Liver (tissue), 9 donors: Measurements from ENCODE around the gene RUFY4. TPM values are rescaled to one million over a fixed set of nuclear protein-coding genes. Genes with fewer than 3 reads are reported as not detected.

Source experiments
- DNase-seq: peaks from one replicate; pipeline ENCODE4 v3.0.0-alpha.2; 2017; ENCODE audit warnings: low spot score
- H3K27ac ChIP-seq, 2 donors: one replicate each; pipeline ENCODE4 v1.7.0; 2013; ENCODE audit warnings: inconsistent platforms in 2 of 2, low read length in 2 of 2, control low read depth in 1 of 2, low read depth in 1 of 2, mild to moderate bottlenecking in 1 of 2
- H3K27me3 ChIP-seq, 4 donors: one replicate each; pipeline versions ENCODE4 v1.6.1 to v1.7.0; 2013; ENCODE audit warnings: low read length in 3 of 4, inconsistent platforms in 1 of 4, mild to moderate bottlenecking in 1 of 4, moderate library complexity in 1 of 4; ENCODE audit not compliant: control insufficient read depth in 4 of 4, insufficient read depth in 4 of 4
- H3K36me3 ChIP-seq, 4 donors: one replicate each; pipeline versions ENCODE4 v1.6.1 to v1.7.0; 2013; ENCODE audit warnings: low read length in 3 of 4, mild to moderate bottlenecking in 3 of 4, low read depth in 1 of 4, moderate library complexity in 1 of 4; ENCODE audit not compliant: control insufficient read depth in 4 of 4, insufficient read depth in 3 of 4
- H3K4me1 ChIP-seq, 4 donors: one replicate each; pipeline versions ENCODE4 v1.6.1 to v1.7.0; 2013; ENCODE audit warnings: low read length in 3 of 4, mild to moderate bottlenecking in 3 of 4, moderate library complexity in 1 of 4; ENCODE audit not compliant: control insufficient read depth in 4 of 4, insufficient read depth in 4 of 4
- H3K4me3 ChIP-seq, 3 donors: one replicate each; pipeline versions ENCODE4 v1.6.1 to v1.7.0; 2013; ENCODE audit warnings: low read length in 3 of 3, control low read depth in 1 of 3, low read depth in 1 of 3, mild to moderate bottlenecking in 1 of 3
- H3K9ac ChIP-seq, 2 donors: one replicate each; pipeline ENCODE4 v1.7.0; 2013; ENCODE audit warnings: low read length in 2 of 2, mild to moderate bottlenecking in 2 of 2, moderate library complexity in 2 of 2, control low read depth in 1 of 2, low read depth in 1 of 2
- H3K9me3 ChIP-seq, 4 donors: one replicate each; pipeline versions ENCODE4 v1.6.1 to v1.7.0; 2013; ENCODE audit warnings: low read length in 3 of 4; ENCODE audit not compliant: control insufficient read depth in 4 of 4
- ATF3 ChIP-seq: IDR thresholded peaks from 2 replicates; pipeline ENCODE4 v1.6.1; 2016; ENCODE audit warnings: antibody characterized with exemption
- CTCF ChIP-seq: fragments of 150-350 bp; IDR thresholded peaks from 2 replicates; pipeline ENCODE4 v1.5.1; 2017; ENCODE audit warnings: improper control_type of control experiment, low read depth, low read length; ENCODE audit not compliant: missing input control
- EGR1 ChIP-seq, 2 donors: IDR thresholded peaks; 2 replicates each; pipeline ENCODE4 v1.6.1; 2016 to 2018; ENCODE audit warnings: antibody characterized with exemption in 2 of 2, low read depth in 2 of 2
- FOXA1 ChIP-seq: IDR thresholded peaks from 2 replicates; pipeline ENCODE4 v1.6.1; 2016; ENCODE audit warnings: antibody characterized with exemption
- FOXA2 ChIP-seq: IDR thresholded peaks from 2 replicates; pipeline ENCODE4 v1.6.1; 2016; ENCODE audit warnings: antibody characterized with exemption
- GABPA ChIP-seq, 2 donors: IDR thresholded peaks in 1 of 2; conservative IDR thresholded peaks in 1 of 2; 2 replicates each; pipeline ENCODE4 v1.6.1; 2016; ENCODE audit warnings: antibody characterized with exemption in 2 of 2, mild to moderate bottlenecking in 1 of 2, moderate library complexity in 1 of 2
- HNF4A ChIP-seq, 2 donors: conservative IDR thresholded peaks; 2 replicates each; pipeline ENCODE4 v1.6.1; 2016; ENCODE audit warnings: antibody characterized with exemption in 2 of 2, mild to moderate bottlenecking in 2 of 2
- JUND ChIP-seq, 2 donors: IDR thresholded peaks; 2 replicates each; pipeline ENCODE4 v1.6.1; 2016; ENCODE audit warnings: antibody characterized with exemption in 2 of 2
- MAX ChIP-seq: IDR thresholded peaks from 2 replicates; pipeline ENCODE4 v1.6.1; 2016; ENCODE audit warnings: antibody characterized with exemption
- NR2F2 ChIP-seq: IDR thresholded peaks from 2 replicates; pipeline ENCODE4 v1.6.1; 2016; ENCODE audit warnings: antibody characterized with exemption
- RAD21 ChIP-seq, 2 donors: IDR thresholded peaks; 2 replicates each; pipeline ENCODE4 v1.6.1; 2016; ENCODE audit warnings: antibody characterized with exemption in 2 of 2, mild to moderate bottlenecking in 2 of 2
- REST ChIP-seq: IDR thresholded peaks from 2 replicates; pipeline ENCODE4 v1.6.1; 2016; ENCODE audit warnings: antibody characterized with exemption, mild to moderate bottlenecking
- RXRA ChIP-seq, 2 donors: IDR thresholded peaks; 2 replicates each; pipeline ENCODE4 v1.6.1; 2017 to 2018; ENCODE audit warnings: antibody characterized with exemption in 2 of 2, mild to moderate bottlenecking in 1 of 2
- SP1 ChIP-seq: IDR thresholded peaks from 2 replicates; pipeline ENCODE4 v1.6.1; 2018; ENCODE audit warnings: antibody characterized with exemption, mild to moderate bottlenecking
- TAF1 ChIP-seq: conservative IDR thresholded peaks from 2 replicates; pipeline ENCODE4 v1.6.1; 2016; ENCODE audit warnings: antibody characterized with exemption, mild to moderate bottlenecking
- ZBTB33 ChIP-seq: IDR thresholded peaks from 2 replicates; pipeline ENCODE4 v1.6.1; 2016; ENCODE audit warnings: antibody characterized with exemption
- WGBS: extraction: QIAGEN DNeasy Blood & Tissue Kit; methylation state at CpG from one replicate; pipeline ENCODE4 v1.1.7; 2013; 5-methylcytosine and 5-hydroxymethylcytosine counted together
- polyA plus RNA-seq, 2 donors: library from polyadenylated mRNA; stranded (reverse) in 1 of 2; unstranded in 1 of 2; fragments of 200-250 nt in 1 of 2; fragments of >200 nt in 1 of 2; fragmentation: Nextera tagmentation in 1 of 2; extraction: Ambion mirVana in 1 of 2; gene quantifications; one replicate each; pipeline versions ENCODE4 v1.2.1 to v1.2.3, GENCODE V29; 2013 to 2015
- total RNA-seq, 2 donors: library from RNA; depleted of rRNA; stranded (reverse); fragments of >200 nt; gene quantifications; one replicate each; pipeline ENCODE4 v1.2.3, GENCODE V29; 2014
- donor health status: healthy.
- donor health status: healthy.
- donor health status: healthy.
- donor health status: healthy.
- donor health status: healthy.

The RUFY4 gene
- total and polyA plus RNA-seq, 4 donors = 0.05 to 0.08 (median 0.08) TPM; not detected in 1

- Histone ChIP-seq H3K9me3 (no peaks in the 10 kb centered on the region), H3K9ac (no peak overlapping the region), H3K27ac (no peak overlapping the region), H3K36me3 (no peaks in the 10 kb centered on the region), H3K4me1 (peaks cover 0 to 2% (median under 1%) of the 10 kb centered on the region in 4 donors), H3K27me3 (no peaks in the 10 kb centered on the region), H3K4me3 (no peak overlapping the region)
- DNase-seq = no peak
- TF ChIP-seq RAD21 (IDR thresholded peaks at IDR 0.05) (no peak), ATF3 (no peak), SP1 (no peak), FOXA1 (no peak), GABPA (IDR thresholded peaks at IDR 0.05 in 1 of 2, conservative IDR thresholded peaks at IDR 0.05 in 1 of 2) (no peak), ZBTB33 (no peak), TAF1 (no peak), HNF4A (conservative IDR thresholded peaks at IDR 0.05) (no peak), RXRA (IDR thresholded peaks at IDR 0.05) (no peak), NR2F2 (no peak), CTCF (no peak), EGR1 (IDR thresholded peaks at IDR 0.05; ENCODE audit: low read depth in 2 of 2) (no peak)
- WGBS = 90% methylated on average over 7 of the region's 7 CpGs
Observed at GRCh38 chr2:218022851-218023530, 46.1 kb upstream of the RUFY4 start.

GRCh38 chr2:218023636-218024035 lies 45.4 kb upstream of the RUFY4 start:
- Histone ChIP-seq H3K9ac (no peak overlapping the region), H3K27ac (no peak overlapping the region), H3K4me1 (no peaks in the 10 kb centered on the region), H3K4me3 (no peak overlapping the region), H3K36me3 (no peaks in the 10 kb centered on the region), H3K9me3 (no peaks in the 10 kb centered on the region), H3K27me3 (no peaks in the 10 kb centered on the region)
- no peak for TF ChIP-seq FOXA1
- WGBS = 86% methylated on average over 3 of the region's 3 CpGs
- no peak for DNase-seq

- H3K36me3 ChIP-seq = no peaks in the 10 kb centered on the region
- no peak overlapping the region for H3K27ac ChIP-seq
- H3K4me1 ChIP-seq = no peaks in the 10 kb centered on the region
- no peak for DNase-seq
- no peaks in the 10 kb centered on the region for H3K9me3 ChIP-seq
- H3K27me3 ChIP-seq = no peaks in the 10 kb centered on the region
- H3K9ac ChIP-seq = no peak overlapping the region
- no peak overlapping the region for H3K4me3 ChIP-seq
- 91% methylated on average over 2 of the region's 2 CpGs for WGBS
- TF ChIP-seq RXRA (IDR thresholded peaks at IDR 0.05) (no peak), TAF1 (no peak), HNF4A (conservative IDR thresholded peaks at IDR 0.05) (no peak), EGR1 (IDR thresholded peaks at IDR 0.05; ENCODE audit: low read depth in 2 of 2) (no peak), JUND (IDR thresholded peaks at IDR 0.05) (no peak), FOXA2 (no peak), NR2F2 (no peak), MAX (no peak), CTCF (no peak), SP1 (no peak), REST (no peak), RAD21 (IDR thresholded peaks at IDR 0.05) (no peak), ATF3 (no peak)
Observed at GRCh38 chr2:218024336-218024735, 44.7 kb upstream of the RUFY4 start.
